Measurements from ENCODE around the gene ZNF672. TPM values are rescaled to one million over a fixed set of nuclear protein-coding genes. Genes with fewer than 3 reads are reported as not detected.
"Not testable (repeated sequence)": the region's sequence is repeated elsewhere in the genome, so short reads cannot be mapped to it uniquely, and the experiment has no call there.

ZNF672 gene
- polyA plus RNA-seq (2011; rRNA removed) = 13.9 and 17.1 TPM in 2 replicates
- polyA minus RNA-seq (2011; rRNA and poly(A)+ RNA removed) = 13.2 and 16.0 TPM in 2 replicates

DNA sequence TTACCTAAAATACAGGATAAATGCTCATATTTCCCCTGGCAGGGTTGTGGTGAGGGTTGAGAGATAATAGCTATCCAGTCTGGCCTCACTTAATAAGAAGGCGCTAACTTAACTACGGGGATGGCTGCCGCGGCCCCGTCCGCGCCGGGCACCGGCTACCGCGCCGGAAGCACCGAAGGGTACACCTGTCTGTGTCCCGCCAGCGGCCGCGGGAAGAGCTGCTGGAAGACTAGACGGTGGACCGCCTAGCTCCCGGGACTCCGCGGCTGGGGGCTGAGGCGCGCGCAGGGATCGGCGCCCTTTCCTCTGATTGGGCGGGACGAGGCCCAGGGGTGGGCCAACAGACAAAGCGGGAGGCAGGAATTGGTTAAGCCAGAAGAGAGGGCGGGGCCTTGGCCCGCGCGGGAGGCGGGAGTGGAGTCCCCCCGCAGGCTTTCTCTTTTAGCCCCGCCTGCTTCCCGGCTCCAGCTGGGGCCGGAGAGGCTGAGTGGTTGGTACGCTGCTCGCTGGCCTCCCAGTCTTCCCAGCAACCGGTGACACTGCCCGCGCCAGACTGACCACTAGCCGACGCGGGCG lies at the start of gene ZNF672:
Gene ZNF672, plus strand, starts transcription at position 444 of the 576 bp plus-strand sequence. CDS start 9,051 bp downstream, outside the sequence.
- CTCF ChIA-PET = interaction anchor here (3.1 to 3.8 kb wide), 2 partner anchors 11 to 21 kb away, joined by 17 to 21 read pairs; partner anchors contain the start of genes SH3BP5L and ZNF692
- H3K36me3 ChIP-seq (ENCODE audit: control insufficient read depth, insufficient read depth, low read length) = peaks cover under 1% of the 10 kb centered on the region; the same call in 1 of the 2 replicates
- POLR2A ChIA-PET = interaction anchor here (0.6 to 1.2 kb wide), 3 partner anchors 9 to 21 kb away, joined by 3 to 5 read pairs (median 3); partner anchors contain the start of gene ZNF692
- peak; percentile 89 for DNase-seq (ENCODE audit: low read depth)
- TF ChIP-seq, protein P1, sequence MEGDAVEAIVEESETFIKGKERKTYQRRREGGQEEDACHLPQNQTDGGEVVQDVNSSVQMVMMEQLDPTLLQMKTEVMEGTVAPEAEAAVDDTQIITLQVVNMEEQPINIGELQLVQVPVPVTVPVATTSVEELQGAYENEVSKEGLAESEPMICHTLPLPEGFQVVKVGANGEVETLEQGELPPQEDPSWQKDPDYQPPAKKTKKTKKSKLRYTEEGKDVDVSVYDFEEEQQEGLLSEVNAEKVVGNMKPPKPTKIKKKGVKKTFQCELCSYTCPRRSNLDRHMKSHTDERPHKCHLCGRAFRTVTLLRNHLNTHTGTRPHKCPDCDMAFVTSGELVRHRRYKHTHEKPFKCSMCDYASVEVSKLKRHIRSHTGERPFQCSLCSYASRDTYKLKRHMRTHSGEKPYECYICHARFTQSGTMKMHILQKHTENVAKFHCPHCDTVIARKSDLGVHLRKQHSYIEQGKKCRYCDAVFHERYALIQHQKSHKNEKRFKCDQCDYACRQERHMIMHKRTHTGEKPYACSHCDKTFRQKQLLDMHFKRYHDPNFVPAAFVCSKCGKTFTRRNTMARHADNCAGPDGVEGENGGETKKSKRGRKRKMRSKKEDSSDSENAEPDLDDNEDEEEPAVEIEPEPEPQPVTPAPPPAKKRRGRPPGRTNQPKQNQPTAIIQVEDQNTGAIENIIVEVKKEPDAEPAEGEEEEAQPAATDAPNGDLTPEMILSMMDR (IDR thresholded peaks at IDR 0.05; ENCODE audit: insufficient read depth, low read depth, low read length) = no peak
- no peaks in the 10 kb centered on the region for H3K27me3 ChIP-seq (ENCODE audit: control insufficient read depth, insufficient read depth, low read length)
- peak within 1 kb of the TSS; percentile 97 for H3K4me3 ChIP-seq (ENCODE audit: low read depth, low read length)

DNA sequence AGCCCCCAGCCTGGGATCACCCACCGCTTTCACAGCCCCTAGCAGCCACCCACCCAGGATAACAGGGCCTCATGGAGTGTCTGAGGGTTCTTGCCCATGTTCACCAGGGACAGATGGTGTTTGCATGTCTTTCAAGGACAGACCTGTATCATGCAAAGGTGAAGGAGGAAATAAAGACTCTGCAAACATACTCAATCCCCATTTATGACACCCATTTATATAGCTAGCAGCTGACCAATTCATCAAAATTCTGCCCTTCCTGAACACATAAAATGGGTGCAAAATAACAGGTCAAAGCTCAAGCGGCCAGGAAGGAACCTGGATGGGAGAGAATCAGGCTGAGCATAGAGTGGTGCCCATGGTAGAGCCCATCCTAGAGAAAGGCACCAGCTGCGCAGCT lies 49.7 kb upstream of the ZNF672 start:
- no peak for DNase-seq (ENCODE audit: low read depth)
- TF ChIP-seq, protein P1 (IDR thresholded peaks at IDR 0.05; ENCODE audit: insufficient read depth, low read depth, low read length) = no peak
- ChIA-PET CTCF (no interaction called here), POLR2A (no interaction called here)
- H3K27me3 ChIP-seq (ENCODE audit: control insufficient read depth, insufficient read depth, low read length) = no peaks in the 10 kb centered on the region
- no peaks in the 10 kb centered on the region for H3K36me3 ChIP-seq (ENCODE audit: control insufficient read depth, insufficient read depth, low read length)
- no peak overlapping the region for H3K4me3 ChIP-seq (ENCODE audit: low read depth, low read length)

DNA sequence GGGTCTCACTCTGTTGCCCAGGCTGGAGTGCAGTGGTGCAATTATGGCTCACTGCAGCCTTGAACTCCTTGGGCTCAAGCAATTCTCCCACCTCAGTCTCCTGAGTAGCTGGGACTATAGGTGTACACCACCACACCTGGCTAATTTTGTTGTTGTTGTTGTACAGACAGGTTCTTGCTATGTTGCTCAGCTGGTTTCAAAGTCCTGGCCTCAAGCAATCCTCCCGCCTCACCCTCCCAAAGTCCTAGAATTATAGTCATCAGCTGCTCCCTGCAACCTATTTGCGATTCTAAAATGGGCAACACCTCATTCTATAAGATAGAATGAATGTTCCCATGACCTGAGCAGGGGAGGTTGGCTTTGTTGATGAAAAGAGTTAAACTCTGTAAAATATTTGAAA lies 48.7 kb upstream of the ZNF672 start:
- POLR2A ChIA-PET; CTCF ChIA-PET; DNase-seq (ENCODE audit: low read depth): not testable (repeated sequence)

DNA sequence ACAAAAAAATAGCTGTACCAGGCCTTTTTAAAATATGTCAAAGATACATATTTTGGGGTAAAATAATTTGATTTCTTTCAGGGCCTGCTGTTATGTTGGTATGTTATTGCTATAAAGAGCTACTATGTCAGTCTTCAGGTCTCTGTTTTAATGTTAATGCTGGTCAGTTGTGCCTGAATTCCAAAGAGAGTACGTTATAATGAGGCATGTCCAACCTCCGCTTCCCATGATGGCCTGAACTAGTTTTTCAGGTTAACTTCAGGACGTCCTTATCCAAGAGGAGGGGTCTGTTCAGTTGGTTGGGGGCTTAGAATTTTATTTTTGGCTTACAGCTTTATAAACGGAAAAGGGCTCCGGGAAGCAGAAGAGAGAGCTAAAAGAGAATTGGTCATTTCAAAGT lies 47.6 kb upstream of the ZNF672 start:
- TF ChIP-seq, protein P1 (IDR thresholded peaks at IDR 0.05; ENCODE audit: insufficient read depth, low read depth, low read length) = no peak
- Histone ChIP-seq H3K4me3 (ENCODE audit: low read depth, low read length) (no peak overlapping the region), H3K27me3 (ENCODE audit: control insufficient read depth, insufficient read depth, low read length) (no peaks in the 10 kb centered on the region), H3K36me3 (ENCODE audit: control insufficient read depth, insufficient read depth, low read length) (no peaks in the 10 kb centered on the region)
- DNase-seq (ENCODE audit: low read depth) = no peak
- ChIA-PET POLR2A (no interaction called here), CTCF (no interaction called here)

More for the DNA sequence above, 48.7 kb upstream of the ZNF672 start:
- not testable (repeated sequence) for H3K4me3 ChIP-seq (ENCODE audit: low read depth, low read length); H3K27me3 ChIP-seq (ENCODE audit: control insufficient read depth, insufficient read depth, low read length); H3K36me3 ChIP-seq (ENCODE audit: control insufficient read depth, insufficient read depth, low read length)

DNA sequence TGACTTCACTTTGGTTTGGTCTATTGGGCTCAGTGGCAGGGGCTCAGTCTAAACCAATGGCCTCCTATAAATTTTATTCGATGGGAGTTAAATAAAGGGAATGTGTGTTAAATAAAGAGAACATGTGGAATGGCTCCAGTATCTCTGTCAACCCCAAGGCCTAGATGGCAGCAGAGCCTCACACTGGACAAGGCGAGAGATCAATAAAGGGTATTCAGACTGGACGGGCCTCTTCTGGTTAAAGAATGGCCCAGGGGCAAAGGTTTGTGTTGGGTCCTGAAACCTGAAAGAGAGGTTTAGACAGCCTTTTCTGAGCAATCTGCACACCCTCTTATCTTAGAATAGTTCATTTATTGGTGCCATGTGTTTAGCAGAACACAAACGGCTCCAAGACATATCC lies 47.0 kb upstream of the ZNF672 start:
- H3K4me3 ChIP-seq (ENCODE audit: low read depth, low read length) = no peak overlapping the region
- ChIA-PET CTCF (no interaction called here), POLR2A (no interaction called here)
- H3K27me3 ChIP-seq (ENCODE audit: control insufficient read depth, insufficient read depth, low read length) = no peaks in the 10 kb centered on the region
- TF ChIP-seq, protein P1 (IDR thresholded peaks at IDR 0.05; ENCODE audit: insufficient read depth, low read depth, low read length) = no peak
- no peaks in the 10 kb centered on the region for H3K36me3 ChIP-seq (ENCODE audit: control insufficient read depth, insufficient read depth, low read length)
- DNase-seq (ENCODE audit: low read depth) = no peak

DNA sequence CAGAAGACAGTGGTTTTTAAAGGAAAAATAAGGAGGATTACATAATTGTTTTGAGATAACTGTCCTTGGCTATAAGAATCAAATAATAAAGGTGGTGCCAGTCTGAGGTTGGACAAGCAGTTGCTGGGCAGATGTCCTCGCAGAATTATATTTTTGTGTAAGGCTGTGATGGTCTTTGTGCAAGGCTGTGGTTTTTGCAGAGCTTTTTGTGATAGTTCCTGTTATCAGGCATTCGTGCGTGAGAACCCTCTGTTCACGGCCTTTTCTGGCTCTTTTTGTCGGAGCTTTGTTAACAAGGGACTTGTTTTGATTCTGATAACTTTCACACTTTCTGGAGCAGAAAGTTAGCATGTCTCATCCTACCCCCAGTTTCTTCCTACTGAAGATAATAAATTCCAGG lies 45.7 kb upstream of the ZNF672 start:
- DNase-seq (ENCODE audit: low read depth) = no peak
- H3K27me3 ChIP-seq (ENCODE audit: control insufficient read depth, insufficient read depth, low read length) = no peaks in the 10 kb centered on the region
- H3K4me3 ChIP-seq (ENCODE audit: low read depth, low read length) = no peak overlapping the region
- no peaks in the 10 kb centered on the region for H3K36me3 ChIP-seq (ENCODE audit: control insufficient read depth, insufficient read depth, low read length)
- ChIA-PET CTCF (interaction anchor here (0.9 kb wide), 1 partner anchor 43 kb away, joined by 3 read pairs; no protein-coding TSS in a partner anchor), POLR2A (no interaction called here)
- TF ChIP-seq, protein P1 (IDR thresholded peaks at IDR 0.05; ENCODE audit: insufficient read depth, low read depth, low read length) = no peak

All from BJ (cell line).